Epidermal melanocyte (primary cell): Measurements from ENCODE around the gene SOCS7.
"Not testable (repeated sequence)": the region's sequence is repeated elsewhere in the genome, so short reads cannot be mapped to it uniquely, and the experiment has no call there.

ENCODE experiments used
- DNase-seq: peaks from one replicate; pipeline ENCODE4 v3.0.0; 2011; ENCODE audit warnings: low spot score; ENCODE audit not compliant: insufficient read length

SOCS7 gene

DNA sequence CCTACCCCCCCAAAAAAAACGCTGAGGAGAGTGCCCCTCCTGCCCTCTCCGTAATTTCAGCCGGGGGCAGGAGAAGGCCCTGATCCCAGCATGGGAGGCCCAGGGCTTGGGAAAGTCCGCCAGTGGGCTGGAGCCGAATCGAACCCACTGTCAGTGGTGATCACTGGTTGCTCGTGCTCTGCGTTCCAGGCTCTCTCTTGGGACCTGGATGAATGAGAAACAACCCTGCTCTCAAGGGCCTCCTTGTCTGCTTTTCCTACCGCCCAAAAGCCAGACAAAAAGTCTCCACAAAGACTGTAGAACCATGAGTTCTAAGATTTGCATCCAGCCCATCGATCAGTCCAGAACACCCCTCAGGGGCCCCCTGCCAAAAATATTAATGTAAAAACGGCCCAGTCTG lies 84.7 kb downstream of the SOCS7 start:
- no peak for DNase-seq

DNA sequence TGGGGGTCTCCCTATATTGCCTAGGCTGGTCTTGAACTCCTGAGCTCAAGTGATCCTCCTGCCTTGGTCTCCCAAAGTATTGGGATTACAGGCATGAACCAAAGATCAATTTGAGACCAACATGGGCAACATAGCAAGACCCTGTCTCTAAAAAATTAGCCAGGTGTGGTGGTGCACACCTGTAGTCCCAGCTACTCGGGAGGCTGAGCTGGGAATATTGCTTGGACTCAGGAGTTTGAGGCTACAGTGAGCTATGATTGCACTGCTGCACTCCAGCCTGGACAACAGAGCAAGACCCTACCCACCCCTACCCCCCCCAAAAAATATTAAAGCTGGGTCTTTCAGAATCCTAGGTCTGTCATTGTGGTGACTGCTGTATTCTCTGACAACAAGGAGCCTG lies 85.7 kb downstream of the SOCS7 start:
- not testable (repeated sequence) for DNase-seq

DNA sequence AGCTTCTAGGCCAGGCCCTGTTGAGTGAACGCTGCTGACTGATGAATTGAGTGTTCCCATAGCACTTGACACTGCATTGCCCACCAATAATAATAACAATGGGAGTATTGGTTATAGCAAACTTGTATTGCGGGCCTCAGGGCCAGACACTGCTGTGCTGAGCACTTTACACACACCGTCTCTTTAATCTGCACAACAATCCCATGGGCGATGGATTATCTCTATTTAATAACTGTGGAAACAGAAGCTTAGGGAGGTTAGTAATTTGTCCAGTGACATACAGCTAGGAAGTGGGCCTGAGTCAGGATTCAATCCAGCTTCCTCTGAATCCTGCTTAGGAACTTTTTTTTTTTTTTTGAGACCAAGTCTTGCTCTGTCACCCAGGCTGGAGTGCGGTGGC lies 87.8 kb downstream of the SOCS7 start:
- DNase-seq = no peak

DNA sequence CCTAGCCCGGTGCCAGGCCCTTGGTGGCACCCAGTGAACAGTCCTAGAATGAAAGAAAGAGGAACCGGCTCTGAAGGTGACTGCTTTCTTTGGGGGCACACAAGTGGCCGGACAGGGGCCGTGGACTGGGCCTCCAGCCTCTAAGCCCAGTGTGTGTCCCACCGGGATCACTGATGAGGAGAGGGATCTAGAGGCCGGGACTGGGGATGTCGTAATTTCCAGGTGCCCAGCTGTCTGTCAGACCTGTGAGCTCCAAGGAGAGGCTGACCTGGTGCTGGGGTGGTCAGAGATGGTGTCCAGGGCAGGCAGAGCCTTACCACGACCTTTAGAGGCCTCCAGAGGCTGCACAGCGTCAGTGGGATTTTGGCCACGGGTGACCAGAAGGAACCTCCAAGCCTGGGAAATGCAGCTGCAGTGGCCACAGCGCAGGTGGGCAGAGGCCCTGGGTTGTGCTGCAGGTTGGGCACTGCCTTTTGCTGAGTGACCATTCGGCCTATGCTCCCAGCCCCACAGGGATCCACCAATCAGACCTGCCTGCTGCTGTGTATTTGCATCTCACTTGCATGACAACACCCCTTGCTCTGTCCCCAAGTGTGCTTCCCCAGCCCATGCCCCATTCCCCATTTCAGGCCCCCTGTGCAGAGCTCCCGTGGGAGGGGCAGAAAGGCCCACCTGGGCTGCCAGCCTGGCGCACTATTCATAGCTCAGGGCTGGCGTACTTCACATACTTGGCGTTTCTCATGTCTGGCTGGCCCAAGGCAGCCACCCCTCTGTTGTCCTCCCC lies 89.2 kb downstream of the SOCS7 start:
- DNase-seq = no peak

DNA sequence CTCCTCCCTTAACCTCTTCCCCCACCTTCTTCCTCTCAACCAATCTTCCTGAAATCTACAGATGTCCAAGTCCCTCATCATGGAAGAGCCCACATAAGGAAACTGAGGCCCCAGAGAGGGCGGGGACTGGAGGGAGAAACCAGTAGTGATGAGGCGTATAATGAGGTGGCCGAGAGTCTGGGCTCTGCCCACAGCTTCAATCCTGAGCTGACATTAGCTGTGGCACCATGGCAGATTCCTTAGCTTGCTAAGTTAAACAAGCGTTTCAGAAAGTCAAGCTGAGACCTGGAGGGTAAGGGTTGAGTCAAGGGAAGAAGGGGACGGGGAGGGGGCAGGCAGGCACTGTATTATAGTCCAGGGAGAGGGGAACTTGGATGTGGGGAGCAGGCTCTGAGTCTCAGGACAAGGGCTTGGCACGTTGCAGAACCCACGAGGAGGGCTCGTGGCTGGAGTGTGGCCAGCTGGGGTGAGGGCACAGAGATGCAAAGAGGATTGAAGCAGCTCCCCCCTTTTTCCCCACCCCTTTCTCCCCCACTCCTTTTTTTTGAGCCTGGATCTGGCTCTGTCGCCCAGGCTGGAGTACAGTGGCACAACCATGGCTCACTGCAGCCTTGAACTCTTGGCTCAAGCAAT lies 89.9 kb downstream of the SOCS7 start:
- no peak for DNase-seq

DNA sequence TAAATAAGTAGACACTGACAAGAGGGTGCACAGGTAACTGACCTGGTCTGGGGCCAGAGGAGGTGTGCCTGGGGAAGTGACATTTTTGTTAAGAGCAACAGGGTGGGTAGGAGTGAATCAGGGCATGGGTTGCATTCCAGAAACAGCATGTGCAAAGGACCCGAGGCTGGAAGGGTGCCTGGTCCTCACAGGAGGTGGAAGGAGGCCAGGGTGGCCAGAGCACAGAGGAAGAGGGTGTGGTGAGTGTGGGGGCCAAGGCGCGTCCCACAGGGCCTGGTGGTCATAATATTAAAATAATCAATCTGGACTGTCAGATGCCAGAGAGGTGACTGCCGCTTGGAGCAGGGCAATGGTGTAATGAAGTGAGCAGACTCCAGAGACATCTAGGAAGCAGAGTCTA lies 90.9 kb downstream of the SOCS7 start:
- no peak for DNase-seq

DNA sequence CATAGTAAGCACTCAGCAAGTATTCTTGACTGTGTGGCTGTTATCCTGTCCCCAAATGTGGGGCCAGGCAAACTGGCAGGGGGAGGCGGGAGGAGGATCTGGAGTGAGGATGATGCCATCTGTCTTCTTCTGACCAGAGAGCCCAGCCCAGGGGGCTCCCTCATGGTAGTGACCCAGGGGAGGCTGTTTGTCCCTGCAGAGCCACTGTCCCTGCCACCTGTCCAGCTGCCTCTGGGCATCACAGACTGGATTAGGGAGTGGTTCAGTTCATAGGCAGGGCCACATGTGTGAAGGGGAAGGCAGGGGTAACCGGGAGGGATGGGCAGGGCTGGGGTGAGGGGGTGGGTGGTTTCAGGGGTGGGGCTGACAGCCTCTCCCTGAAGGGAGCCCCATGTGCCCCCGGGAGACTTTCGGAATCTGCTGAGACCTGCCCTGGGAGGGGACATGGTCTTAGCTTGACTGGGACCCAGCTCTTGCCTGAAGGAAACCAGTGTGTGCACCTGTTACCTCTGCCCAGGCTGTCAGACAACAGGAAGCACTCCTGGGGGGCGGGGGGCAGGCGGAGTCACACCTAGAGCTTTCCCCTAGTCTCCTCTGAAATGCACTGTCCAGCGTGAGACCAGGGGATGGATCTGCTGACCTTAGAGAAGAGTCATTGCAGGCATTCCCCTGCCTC lies 91.8 kb downstream of the SOCS7 start:
- no peak for DNase-seq

DNA sequence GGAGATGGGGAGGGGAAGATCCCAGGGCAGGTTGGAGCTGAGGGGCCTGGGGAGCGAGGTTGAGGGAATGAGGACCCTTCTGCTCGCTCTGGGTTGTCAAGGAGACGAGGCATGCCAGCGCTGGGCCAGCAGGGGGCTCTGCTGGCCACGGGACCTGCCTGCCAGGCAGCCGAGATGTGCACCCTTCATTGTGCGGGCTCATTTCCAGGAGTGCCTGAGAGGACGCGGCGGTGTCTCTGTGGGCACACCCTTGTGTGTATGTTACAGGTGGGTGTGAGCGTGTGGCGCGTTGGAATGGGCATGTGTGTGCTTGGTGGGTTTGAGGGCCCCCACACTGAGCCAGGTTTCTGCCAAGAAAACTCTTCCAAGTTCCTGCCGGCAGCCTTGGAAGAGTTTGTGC lies 92.5 kb downstream of the SOCS7 start:
- DNase-seq = peak; percentile 88

DNA sequence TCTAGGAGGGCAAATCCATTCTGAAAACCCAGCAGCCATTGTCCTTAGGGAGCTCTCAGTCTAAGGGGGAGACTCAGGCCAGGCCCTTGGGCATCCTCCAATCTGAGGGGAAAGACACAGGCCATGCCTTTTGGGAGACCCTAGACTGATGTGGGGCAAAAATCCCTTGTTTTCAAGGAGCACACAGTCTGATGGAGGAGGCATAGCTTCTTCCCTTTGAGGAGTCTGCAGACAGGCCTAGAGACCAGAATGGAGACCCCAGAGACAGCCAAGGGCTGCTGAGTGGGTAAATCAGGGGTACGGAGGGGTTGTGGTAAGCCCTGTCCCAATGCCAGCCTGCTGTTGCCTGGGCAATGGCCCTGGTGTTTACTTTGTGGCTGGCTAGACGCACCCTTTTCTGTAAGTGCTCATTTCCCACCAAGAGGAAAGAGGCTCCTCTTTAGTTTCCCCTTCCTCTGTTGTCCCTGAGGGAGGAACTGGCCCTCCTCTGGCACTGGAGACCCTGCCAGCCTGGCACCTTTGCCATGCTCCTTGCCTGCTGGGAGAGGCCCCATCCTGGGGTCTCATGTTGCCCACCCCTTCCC lies 96.0 kb downstream of the SOCS7 start:
- DNase-seq = no peak

DNA sequence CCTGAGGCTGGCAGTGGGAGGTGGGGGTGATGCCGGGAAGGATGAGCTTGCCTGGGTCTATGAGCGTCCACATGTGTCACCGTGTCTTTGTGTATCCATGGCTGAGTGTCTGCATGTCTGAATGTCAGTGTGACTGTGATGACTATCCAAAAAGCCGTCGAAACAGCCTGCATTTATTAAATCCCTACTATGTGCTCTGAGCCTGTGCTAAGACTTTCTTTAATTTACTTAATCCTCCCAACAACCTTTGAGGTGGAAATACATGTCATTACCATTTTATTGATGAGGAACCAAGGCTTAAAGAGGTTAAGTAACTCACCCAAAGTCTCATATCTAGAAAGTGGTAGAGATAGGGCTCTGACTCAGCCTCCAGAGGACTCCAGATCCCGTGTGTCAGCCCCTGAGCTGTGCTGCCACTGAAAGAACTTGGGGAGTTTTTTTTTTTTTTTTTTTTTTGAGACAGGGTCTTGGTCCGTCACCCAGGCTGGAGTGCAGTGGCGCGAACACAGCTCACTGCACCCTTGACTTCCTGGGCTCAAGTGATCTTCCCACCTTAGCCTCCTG lies 96.6 kb downstream of the SOCS7 start:
- DNase-seq = no peak

DNA sequence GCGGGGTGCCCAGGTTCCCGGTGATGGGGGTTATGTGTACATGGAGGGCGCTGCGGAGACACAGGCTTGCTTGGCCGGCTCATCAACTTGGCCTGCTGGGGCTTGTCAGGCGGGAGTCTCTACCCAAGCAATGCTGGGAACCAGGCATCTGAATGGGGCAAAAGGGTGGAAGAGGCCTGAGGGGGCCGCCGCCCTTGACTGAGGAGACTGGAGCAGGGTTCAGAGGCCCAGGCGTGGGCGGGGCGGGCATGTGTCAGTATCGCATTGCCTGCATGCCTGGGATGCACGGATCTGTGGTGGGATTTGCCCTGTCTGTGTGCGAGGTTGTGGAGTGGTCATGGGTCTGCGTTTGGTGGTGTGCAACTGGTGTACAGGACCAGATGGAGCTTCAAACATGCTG lies 97.7 kb downstream of the SOCS7 start:
- peak; percentile 7 for DNase-seq

DNA sequence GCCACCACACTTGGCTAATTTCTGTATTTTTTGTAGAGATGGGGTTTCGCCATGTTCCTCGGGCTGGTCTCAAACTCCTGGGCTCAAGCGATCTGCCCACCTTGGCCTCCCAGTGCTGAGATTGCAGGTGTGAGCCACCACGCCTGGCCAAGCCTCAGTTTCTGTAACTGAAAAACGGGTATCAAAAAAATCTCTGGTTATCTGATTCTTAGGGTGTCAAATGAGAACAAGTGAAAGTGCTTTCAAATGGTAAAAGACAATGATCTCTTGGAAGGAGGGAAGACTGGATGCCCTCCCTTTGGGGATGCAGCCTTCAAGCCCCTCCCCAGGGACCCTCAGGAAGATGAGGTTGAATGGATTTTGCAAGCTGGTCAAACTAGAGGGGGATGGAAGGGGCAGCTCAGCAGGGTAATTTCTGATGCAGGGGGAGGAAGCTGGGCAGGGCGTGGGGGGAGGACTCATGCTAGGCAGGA lies 98.9 kb downstream of the SOCS7 start:
- DNase-seq = no peak

DNA sequence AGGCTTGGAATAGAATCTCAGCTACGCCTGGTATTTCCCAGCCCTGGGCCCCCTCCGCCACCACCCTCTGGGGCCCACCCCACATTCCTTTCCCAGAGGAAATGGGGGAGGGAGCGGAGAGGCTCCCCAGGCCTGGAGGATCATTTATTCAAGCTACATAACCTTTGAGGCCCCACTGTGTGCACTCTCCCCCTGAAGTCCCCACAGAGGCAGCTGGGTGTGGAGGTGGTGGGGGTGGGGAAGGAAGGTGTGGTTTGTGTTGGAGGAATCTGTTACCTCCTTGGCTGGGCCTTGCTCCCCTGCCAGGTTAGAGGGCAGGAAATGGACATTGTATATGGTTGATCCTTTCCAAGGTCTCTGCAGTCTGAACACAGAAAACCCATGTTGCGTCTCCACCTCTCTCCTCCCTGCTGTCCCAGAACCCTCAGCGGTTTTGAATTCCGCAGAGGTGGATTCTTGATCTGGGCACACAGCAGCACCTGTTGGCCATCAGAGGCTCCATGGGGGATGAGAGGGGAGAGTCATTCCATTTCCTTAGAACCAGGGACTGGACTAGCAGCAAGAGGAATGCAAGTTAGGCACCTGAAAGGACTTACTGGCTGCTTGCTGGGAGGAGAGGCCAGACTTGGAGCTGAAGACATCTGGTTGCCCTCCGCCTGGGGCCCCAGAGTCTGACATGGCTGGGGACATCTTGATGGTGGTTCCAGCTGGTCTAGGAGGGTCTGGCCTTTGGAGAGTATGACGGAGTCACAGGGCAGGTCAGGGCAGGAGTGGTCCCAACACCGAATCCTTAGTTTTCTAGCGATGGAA lies 99.6 kb downstream of the SOCS7 start:
- DNase-seq = peak; percentile 58

DNA sequence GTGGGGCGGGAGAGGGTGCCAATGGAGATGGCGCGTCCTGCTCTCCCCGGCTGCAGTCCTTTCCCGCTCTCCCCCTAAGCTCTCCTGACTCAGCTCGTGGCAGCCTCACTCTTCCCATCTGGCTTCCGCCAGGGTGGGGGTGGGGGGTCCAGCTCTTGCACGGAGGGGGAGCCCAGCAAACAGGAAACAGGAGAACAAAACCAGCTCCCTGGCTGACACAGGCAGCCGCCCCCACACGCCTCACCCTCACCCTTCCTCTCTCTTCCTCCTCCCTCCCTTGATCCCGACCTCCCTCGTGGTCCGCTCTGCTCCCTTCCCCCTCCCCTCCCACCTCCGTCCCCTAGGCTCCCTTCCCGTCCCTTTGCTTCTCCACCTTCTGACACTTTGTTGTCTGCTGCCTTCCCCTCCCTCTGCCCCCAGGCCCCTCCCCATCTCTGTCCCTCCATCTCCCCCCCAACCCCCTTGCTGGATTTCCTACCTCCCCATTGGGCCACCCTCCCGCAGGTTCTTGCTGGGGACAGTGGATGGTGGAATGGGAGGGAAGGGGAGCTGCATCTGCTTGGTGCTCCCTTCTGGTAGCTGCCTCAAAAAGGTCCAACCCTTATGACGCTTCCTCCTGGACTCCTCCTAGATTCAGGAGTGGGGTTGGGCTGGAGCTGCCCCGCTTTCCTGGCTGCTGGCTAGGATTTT lies 100.3 kb downstream of the SOCS7 start:
- peak; percentile 71 for DNase-seq

DNA sequence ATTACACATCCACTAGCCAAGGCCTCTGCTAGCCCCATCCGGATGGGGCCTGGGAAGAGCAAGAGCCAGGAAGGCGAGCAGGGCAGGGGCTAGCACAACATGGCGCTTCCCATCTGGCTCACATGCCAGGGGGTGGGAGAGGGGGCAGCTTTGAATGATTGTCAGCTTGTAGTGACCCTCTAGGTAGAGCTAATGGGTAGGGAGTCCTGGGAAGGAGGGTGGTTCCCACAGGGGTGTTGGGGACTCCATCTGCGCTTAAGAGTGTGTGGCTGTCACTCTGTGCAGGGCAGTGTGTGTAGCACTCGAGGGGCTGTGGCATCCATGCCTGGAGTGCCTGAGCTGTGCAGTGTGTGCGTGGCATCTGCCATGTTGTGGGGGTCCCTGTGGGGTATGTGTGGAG lies 101.1 kb downstream of the SOCS7 start:
- DNase-seq = no peak

DNA sequence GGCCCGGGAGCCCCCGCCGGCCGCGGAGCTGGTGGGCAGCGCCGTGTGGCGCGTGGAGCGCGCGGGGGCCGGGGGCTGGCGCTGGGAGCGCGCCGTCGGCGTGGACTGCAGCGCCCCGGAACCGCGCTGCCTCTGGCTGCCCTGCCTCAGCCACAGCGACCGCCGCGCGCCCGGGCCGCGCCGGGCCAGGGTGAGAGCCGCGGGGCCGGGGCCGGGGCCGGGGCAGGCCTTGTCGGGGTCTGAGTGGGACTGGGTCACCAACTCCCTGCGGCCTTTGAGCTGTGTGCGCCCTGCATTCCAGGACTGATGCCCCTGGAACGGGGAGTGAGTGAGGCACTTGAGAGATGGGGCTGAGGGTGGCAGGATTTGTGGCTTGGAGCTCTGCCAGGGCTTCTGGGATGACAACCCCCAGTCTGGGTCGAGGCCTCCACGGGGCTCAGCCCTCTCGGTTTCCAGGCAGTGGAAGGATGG lies 102.3 kb downstream of the SOCS7 start:
- DNase-seq = peak; percentile 51

DNA sequence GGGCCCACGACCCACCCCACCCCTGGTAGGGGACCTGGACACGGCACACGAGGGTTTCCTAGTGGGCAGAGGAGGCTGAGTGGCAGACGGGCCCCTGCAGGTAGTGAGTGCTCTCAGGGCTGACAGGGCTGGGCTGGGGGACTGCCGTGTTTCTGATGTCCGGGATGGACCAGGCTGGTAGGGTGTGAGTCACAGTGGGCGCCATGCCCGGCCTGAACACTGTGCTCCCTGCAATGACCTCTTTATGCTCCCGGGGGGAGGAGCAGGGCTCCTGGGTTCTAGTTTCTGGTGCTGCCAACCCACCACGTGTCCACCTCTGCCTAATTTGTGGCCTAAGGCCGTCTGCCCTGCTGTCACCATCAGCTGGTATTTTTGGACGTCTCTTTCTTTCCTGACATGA lies 102.9 kb downstream of the SOCS7 start:
- peak; percentile 83 for DNase-seq
